Transverse colon (tissue), 4 donors: ENCODE measurements around the gene NKX1-1. TPM values are rescaled to one million over a fixed set of nuclear protein-coding genes. Genes with fewer than 3 reads are reported as not detected.

Source experiments
- DNase-seq: peaks from one replicate; pipeline ENCODE4 v3.0.0-alpha.2; 2019
- H3K27ac ChIP-seq, 4 donors: fragments of 200-600 bp; sonication (generic); 2 replicates each; pipeline ENCODE4 v1.5.1; 2016 to 2018; ENCODE audit warnings: inconsistent platforms in 4 of 4
- H3K27me3 ChIP-seq: fragments of 200-600 bp; sonication (generic); 2 replicates; pipeline ENCODE4 v1.5.1; 2017; ENCODE audit warnings: inconsistent platforms
- H3K36me3 ChIP-seq, 4 donors: fragments of 200-600 bp; sonication (generic); 2 replicates each; pipeline ENCODE4 v1.5.1; 2017 to 2019; ENCODE audit warnings: inconsistent platforms in 4 of 4
- H3K4me1 ChIP-seq, 4 donors: fragments of 200-600 bp; sonication (generic); 2 replicates each; pipeline ENCODE4 v1.5.1; 2017 to 2020; ENCODE audit warnings: inconsistent platforms in 4 of 4
- H3K4me3 ChIP-seq, 4 donors: fragments of 200-600 bp; sonication (generic); 1 replicate in 1 of 4; 2 replicates in 3 of 4; pipeline versions ENCODE4 v1.5.1 to v1.6.1; 2017 to 2019; ENCODE audit warnings: inconsistent platforms in 4 of 4
- H3K9me3 ChIP-seq, 2 donors: fragments of 200-600 bp; sonication (generic); 2 replicates each; pipeline ENCODE4 v1.5.1; 2017 to 2019; ENCODE audit warnings: inconsistent platforms in 2 of 2
- EP300 ChIP-seq: sonication (generic); formaldehyde crosslinking; IDR thresholded peaks from one replicate; pipeline ENCODE4 v1.6.1; 2017; ENCODE audit warnings: antibody characterized with exemption, low read depth
- POLR2A ChIP-seq: fragments of 450-650 bp; IDR thresholded peaks from one replicate; pipeline ENCODE4 v1.6.1; 2016; ENCODE audit warnings: antibody characterized with exemption, mild to moderate bottlenecking, moderate library complexity
- POLR2AphosphoS5 ChIP-seq, 3 donors: sonication (generic); formaldehyde crosslinking; IDR thresholded peaks; one replicate each; pipeline ENCODE4 v1.6.1; 2016; ENCODE audit warnings: antibody characterized with exemption in 3 of 3
- WGBS, 2 donors: methylation state at CpG; one replicate each; pipeline ENCODE4 v1.1.5; 2018; ENCODE audit warnings: low coverage in 1 of 2; 5-methylcytosine and 5-hydroxymethylcytosine counted together
- in situ Hi-C, 4 donors: fragments of 200-750 bp; cut with MboI; loops; one replicate each; pipeline versions ENCODE4 v1.15.0 to v1.15.1; 2017; ENCODE audit warnings: low sequenced_read_pairs in 3 of 4, low pct_ligation_motif_present in 1 of 4, low pct_unique_long_range_greater_than_20kb in 1 of 4
- intact Hi-C: fragments of 100-400 bp; cut with DNase I; formaldehyde crosslinking; loops from one replicate; pipeline ENCODE4 v1.15.1; 2023; ENCODE audit warnings: low total_unique reads
- total RNA-seq, 4 donors: library from RNA; depleted of rRNA; stranded (reverse); fragments of >200 nt; gene quantifications; one replicate each; pipeline ENCODE4 v1.1.0, GENCODE V29; 2016
- TF ChIP-seq, protein P1 (sequence below), 5 experiments: fragments of 200-600 bp in 3 of 5; fragments of 450-650 bp in 2 of 5; sonication (generic) in 3 of 5; IDR thresholded peaks; 1 replicate in 2 of 5; 2 replicates in 3 of 5; pipeline ENCODE4 v1.5.1; 2016 to 2017; ENCODE audit warnings: antibody characterized with exemption in 5 of 5, inconsistent platforms in 3 of 5, mild to moderate bottlenecking in 2 of 5, moderate library complexity in 1 of 5

Gene NKX1-1
- total RNA-seq, 4 donors from 2014 or later: not detected

DNA sequence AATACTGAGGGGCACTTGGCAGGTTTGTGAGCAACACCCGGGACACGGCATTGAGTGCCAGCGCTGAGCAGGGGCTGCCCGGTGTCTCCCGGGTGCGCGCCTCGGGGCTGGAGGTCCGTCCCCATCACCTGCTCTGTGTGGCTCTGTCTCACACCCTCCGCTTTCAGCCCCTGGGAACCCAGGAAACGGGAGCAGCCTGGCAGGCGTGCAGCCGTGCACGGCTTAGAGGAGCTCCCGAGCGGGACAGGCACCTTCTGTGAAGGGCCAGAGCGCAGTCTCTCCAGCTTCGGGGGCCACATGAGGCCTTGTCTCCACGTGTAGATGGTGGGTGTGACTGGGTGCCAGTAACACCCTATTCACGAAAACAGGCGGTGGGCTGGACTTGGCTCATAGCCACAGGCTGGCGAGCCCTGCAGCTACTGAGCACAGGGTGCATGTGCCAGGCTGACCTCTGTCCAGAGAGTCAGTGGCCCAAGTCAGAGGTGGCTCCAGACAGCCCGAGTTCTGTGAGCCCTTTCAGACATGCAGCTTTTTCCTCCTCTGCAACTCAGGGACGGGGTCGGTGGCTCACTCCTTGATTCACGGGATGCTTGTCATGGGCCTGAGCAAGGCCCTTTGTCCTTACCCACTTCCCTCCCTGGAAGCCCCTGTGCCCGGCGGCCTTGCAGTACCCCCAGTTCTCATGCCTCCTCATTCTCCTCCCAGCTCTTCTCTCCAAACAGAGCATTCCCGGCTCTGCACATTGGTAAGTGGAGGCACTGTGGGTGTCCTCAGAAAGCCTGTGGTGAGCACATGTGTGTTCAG is 35.7 kb downstream of the NKX1-1 start:
- in situ Hi-C loops (loop anchor here in 3 of 4 donors (25.0 kb wide), 2 partner anchors 242 to 267 kb away; no protein-coding TSS in a partner anchor), intact Hi-C loops (no loop called here)
- Histone ChIP-seq H3K36me3 (no peaks in the 10 kb centered on the region), H3K27ac (no peak overlapping the region), H3K4me1 (no peaks in the 10 kb centered on the region), H3K4me3 (no peak overlapping the region), H3K27me3 (no peaks in the 10 kb centered on the region), H3K9me3 (no peaks in the 10 kb centered on the region)
- 91% methylated on average over 25 of the region's 29 CpGs; no CpG with 5 or more reads in 1 of the 2 donors for WGBS, 2 donors
- TF ChIP-seq POLR2AphosphoS5 (IDR thresholded peaks at IDR 0.05): no peak
- TF ChIP-seq POLR2A: no peak
- no peak for TF ChIP-seq EP300
- TF ChIP-seq, protein P1, sequence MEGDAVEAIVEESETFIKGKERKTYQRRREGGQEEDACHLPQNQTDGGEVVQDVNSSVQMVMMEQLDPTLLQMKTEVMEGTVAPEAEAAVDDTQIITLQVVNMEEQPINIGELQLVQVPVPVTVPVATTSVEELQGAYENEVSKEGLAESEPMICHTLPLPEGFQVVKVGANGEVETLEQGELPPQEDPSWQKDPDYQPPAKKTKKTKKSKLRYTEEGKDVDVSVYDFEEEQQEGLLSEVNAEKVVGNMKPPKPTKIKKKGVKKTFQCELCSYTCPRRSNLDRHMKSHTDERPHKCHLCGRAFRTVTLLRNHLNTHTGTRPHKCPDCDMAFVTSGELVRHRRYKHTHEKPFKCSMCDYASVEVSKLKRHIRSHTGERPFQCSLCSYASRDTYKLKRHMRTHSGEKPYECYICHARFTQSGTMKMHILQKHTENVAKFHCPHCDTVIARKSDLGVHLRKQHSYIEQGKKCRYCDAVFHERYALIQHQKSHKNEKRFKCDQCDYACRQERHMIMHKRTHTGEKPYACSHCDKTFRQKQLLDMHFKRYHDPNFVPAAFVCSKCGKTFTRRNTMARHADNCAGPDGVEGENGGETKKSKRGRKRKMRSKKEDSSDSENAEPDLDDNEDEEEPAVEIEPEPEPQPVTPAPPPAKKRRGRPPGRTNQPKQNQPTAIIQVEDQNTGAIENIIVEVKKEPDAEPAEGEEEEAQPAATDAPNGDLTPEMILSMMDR (IDR thresholded peaks at IDR 0.05): no peak
- DNase-seq: no peak

DNA sequence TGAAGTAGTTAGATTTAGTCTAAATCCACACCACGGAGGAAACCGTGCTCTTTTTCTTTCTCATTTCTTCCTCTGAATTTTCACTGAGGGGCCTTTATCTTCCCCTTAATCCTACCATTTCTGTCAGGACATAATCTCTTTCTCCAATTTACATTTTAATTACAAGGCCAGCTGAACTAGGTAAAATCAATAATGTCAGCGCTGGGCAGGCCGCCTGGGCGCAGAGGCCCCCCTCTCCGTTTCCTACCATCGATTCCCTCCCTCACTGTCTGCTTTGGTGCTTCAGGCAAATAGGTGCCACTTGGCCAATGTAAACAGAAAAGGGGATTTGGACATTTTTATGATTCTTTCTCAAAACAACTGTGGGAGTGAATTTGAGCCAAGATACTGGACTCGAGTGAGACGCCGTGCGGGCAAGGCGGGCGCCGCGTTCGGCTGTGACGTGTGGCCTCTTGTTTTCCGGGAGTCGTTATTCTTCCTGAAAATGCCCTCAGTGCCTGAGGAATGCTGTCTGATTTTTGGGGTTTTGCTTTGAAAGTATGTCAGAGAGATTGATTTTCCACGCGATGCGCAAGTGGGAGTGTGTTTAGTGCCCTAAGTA is 36.7 kb downstream of the NKX1-1 start:
- no peaks in the 10 kb centered on the region for H3K27me3 ChIP-seq
- no peaks in the 10 kb centered on the region for H3K4me1 ChIP-seq
- H3K9me3 ChIP-seq: no peaks in the 10 kb centered on the region
- H3K4me3 ChIP-seq: no peak overlapping the region
- intact Hi-C loops (no loop called here), in situ Hi-C loops (loop anchor here in 3 of 4 donors (25.0 kb wide), 2 partner anchors 243 to 268 kb away; no protein-coding TSS in a partner anchor)
- TF ChIP-seq, protein P1 (IDR thresholded peaks at IDR 0.05): no peak
- TF ChIP-seq POLR2AphosphoS5 (IDR thresholded peaks at IDR 0.05): no peak
- TF ChIP-seq POLR2A: no peak
- TF ChIP-seq EP300: no peak
- 87 to 91% methylated on average over 7 to 22 of the region's 22 CpGs for WGBS, 2 donors
- no peak for DNase-seq
- H3K27ac ChIP-seq: no peak overlapping the region
- no peaks in the 10 kb centered on the region for H3K36me3 ChIP-seq

DNA sequence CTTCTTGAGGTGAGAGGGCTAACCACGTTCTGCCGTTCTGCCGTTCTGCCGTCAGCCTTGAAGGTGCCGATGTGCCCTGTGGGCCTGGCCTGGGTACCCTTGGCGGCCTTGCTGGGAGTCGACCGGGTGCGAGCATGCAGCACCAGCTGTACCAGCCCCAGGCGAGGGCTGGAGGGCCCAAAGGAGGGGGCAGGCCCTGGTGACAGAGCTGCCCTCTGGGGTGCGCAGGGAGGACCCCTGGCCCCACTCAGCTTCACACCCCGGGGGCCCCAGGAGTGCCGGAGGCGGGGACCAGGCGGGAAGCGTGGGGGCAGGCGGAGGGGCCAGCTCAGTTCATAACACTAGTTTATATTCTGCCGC is 37.2 kb downstream of the NKX1-1 start:
- no peaks in the 10 kb centered on the region for H3K4me1 ChIP-seq
- TF ChIP-seq POLR2A (no peak), POLR2AphosphoS5 (IDR thresholded peaks at IDR 0.05) (no peak), EP300 (no peak)
- TF ChIP-seq, protein P1 (IDR thresholded peaks at IDR 0.05): no peak
- H3K27me3 ChIP-seq: no peaks in the 10 kb centered on the region
- H3K4me3 ChIP-seq: no peak overlapping the region
- DNase-seq: no peak
- WGBS, 2 donors: 88% methylated on average over 14 of the region's 18 CpGs; no CpG with 5 or more reads in 1 of the 2 donors
- no peak overlapping the region for H3K27ac ChIP-seq
- no peaks in the 10 kb centered on the region for H3K9me3 ChIP-seq
- in situ Hi-C loops: loop anchor here in 3 of 4 donors (25.0 kb wide), 2 partner anchors 243 to 268 kb away; no protein-coding TSS in a partner anchor
- H3K36me3 ChIP-seq: no peaks in the 10 kb centered on the region
- intact Hi-C loops: no loop called here

DNA sequence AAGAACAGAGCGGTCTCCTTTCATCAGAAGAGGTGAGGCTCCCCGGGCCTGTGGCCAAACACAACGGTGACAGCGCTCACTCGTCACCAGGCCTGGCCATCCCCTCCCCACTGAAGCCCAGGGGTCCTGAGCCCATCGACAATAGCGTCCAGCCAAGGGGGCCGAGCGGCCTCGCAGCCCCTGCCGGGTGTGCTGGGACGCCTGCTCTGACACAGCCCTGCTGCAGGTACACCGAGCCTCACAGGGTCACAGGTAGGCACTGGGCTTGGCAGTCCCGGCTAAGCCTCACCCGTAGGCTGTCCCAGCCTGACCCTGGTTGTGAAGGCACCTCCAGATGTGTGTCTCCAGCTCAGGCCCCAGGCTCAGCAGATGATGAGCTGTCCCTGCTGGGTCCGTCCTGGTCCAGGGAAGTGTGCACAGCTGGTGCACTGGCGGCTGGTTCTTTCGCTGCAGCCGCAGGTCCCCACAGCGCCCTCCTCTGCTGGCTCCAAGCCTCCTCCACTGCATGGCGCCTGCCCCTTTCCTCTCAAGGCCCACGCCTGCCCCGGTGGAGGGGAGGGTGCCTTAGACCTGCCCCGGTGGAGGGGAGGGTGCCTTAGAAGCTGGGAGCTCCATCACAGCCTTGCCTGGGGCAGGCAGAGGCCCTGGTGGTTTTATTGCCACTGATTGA is 37.7 kb downstream of the NKX1-1 start:
- no peak overlapping the region for H3K27ac ChIP-seq
- no peaks in the 10 kb centered on the region for H3K4me1 ChIP-seq
- in situ Hi-C loops (loop anchor here in 3 of 4 donors (25.0 kb wide), 2 partner anchors 244 to 269 kb away; no protein-coding TSS in a partner anchor), intact Hi-C loops (no loop called here)
- DNase-seq: no peak
- no peaks in the 10 kb centered on the region for H3K36me3 ChIP-seq
- no peak overlapping the region for H3K4me3 ChIP-seq
- no peaks in the 10 kb centered on the region for H3K9me3 ChIP-seq
- H3K27me3 ChIP-seq: no peaks in the 10 kb centered on the region
- TF ChIP-seq EP300: no peak
- no peak for TF ChIP-seq POLR2A
- WGBS, 2 donors: 92% methylated on average over 22 of the region's 24 CpGs; no CpG with 5 or more reads in 1 of the 2 donors
